Activated CD4-positive, alpha-beta T cell treated with anti-CD3 and anti-CD28 coated beads, Interleukin-2, amount 50 U/mL, for 48 hours (primary cell): ENCODE measurements around the gene FHOD3.
"Not testable (repeated sequence)": the region's sequence is repeated elsewhere in the genome, so short reads cannot be mapped to it uniquely, and the experiment has no call there.

ENCODE experiments used
- DNase-seq, 2 experiments: peaks; one replicate each; pipeline ENCODE4 v3.0.0-alpha.2; 2020

Gene FHOD3

GRCh38 chr18:36455931-36456330 is 158.4 kb downstream of the FHOD3 start:
- no peak for DNase-seq

- no peak for DNase-seq
Observed at GRCh38 chr18:36456622-36457021, 159.1 kb downstream of the FHOD3 start.

- no peak for DNase-seq
Observed at GRCh38 chr18:36457683-36458082, 160.2 kb downstream of the FHOD3 start.

DNA sequence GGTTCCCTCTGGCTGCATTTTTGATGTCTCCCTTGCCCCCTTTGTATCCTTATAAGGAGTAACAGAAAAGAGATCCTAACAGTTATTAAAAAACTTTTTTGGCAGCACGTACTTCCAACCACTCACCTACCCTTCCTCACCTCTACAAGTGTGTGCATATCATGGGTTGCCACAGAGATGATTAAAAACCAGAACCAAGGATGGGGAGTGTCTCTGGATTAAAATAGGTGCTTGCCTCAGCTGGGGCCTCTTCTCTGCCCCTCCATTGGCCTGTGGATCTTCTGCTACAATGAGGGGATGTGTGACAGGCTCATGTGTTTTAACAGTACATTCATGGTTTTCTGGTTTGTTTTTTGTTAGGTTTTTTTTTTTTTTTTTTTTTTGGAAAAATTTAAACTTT is 160.8 kb downstream of the FHOD3 start:
- DNase-seq = no peak

GRCh38 chr18:36459203-36459602 is 161.7 kb downstream of the FHOD3 start:
- no peak for DNase-seq

DNA sequence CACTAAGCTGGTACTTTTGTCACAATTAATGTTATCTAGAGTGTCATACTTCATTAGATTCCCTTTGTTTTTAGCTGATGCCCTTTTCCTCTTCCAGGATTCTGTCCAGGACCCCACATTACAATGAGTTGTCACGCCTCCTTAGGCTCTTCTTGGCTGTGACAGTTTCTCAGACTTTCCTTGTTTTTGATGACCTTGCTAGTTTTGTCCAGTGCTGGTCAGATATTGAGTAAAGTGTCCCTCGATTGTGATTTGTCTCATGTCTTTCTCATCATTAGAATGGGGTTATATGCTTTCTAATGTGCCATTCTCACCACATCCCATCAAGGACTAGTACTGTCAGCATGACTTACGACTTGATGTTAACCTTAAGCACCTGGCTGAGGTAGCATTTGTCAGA is 162.3 kb downstream of the FHOD3 start:
- DNase-seq = no peak

GRCh38 chr18:36460324-36460850 is 162.9 kb downstream of the FHOD3 start:
- DNase-seq = no peak

- no peak for DNase-seq
Observed at GRCh38 chr18:36460854-36461253, 163.3 kb downstream of the FHOD3 start.

DNA sequence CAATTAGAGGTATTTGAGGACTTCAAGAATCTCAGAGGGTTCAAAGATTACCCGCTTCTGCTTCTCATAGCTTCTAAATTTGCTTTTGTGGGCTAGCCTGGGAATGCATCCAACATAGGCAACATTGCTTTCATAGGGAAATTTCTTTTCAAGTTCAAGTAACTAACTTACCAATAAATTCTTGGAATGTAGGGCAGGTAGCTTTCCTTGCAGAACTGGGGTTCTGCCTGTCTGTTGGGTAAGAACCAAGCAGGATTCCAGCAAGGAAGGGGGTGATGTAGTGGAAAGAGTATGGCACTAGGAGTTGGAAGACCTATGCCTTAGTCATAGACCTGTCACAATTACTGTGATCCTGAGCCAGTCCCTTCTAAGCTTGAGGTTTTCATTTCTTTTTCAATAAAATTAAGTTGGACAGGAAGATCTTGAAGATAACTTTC is 164.1 kb downstream of the FHOD3 start:
- DNase-seq = no peak

- not testable (repeated sequence) for DNase-seq
Observed at GRCh38 chr18:36463516-36463915, 166.0 kb downstream of the FHOD3 start.

DNA sequence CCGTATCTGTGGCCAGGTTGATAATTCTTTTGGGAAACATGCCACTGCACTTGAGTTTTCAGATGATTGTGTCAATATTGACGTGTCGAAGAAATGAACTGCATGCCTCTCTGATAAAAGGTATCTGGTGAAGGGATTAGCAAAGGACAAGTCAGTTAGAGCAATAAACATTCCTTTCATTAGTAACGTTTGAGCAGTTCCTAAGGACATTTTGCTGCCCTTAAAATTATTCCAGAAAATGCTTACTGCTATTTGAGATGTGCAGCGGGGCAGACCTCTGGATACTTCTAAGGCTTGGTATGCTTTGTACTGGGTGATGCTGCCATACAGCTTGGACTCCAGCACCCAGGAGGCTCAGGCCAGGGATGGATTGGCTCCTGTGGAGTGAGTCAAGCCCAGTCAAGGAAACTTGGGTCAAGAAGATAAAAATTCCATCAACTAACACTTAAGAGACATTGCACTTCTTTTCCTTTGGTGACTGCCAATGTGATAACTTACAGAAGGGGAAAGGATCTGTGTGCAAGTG is 166.7 kb downstream of the FHOD3 start:
- DNase-seq = no peak

DNA sequence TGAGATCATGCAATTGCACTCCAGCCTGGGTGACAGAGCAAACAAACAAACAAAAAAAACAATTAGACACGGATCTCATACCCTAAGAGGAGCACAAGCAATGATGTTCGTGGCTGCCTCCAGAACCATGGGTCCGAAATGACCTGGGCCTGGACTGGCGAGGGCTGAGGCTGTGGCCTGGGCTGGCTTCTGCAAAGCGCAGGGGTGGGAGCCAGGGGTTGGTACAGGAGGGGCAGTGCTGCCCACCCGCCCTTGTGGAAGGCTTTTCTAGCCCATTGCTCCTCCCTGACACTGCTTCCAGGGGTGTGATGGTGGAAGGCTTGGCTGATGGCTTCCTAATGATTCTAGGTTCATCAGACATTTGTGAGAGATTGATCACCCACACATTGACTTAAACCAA is 167.8 kb downstream of the FHOD3 start:
- DNase-seq = no peak

DNA sequence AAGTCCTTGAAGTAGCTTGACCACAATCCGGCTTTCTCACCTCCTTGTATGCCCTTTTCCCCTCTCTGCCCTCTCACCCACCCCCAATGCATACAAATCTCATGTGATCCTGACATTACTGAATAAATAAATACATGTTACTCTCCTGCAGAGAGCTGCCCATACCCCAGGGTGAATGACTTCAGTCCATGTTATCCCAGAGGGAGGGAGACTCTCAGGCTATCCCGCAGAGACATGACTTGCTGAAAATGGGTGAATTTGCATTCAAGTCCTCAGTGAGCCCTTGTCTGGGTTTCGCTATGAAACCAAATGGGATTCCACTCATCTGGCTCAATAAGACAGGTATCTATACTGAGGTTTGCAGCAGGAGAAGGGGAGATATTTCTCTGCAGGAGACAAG is 168.5 kb downstream of the FHOD3 start:
- no peak for DNase-seq

DNA sequence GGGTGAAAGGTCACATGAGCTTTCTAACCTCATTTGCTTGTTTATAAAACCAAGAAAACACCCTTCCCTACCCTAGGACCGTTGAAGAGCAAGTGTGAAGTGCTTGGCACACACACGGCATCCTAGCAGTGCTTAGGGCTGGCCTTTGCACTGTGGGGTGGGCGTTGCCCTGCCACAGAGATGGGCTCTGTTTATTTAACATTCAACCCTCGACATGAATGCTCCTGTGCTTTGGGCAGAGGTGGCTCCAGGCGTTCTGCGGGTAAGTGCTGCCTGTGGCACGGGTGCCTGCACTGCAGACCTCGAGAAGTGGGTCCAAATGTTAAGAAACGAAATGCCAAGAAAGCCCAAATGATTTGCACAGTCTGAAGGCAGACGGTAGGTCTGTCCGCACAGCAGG is 170.1 kb downstream of the FHOD3 start:
- no peak for DNase-seq

- DNase-seq = no peak
Observed at GRCh38 chr18:36468161-36468560, 170.6 kb downstream of the FHOD3 start.

- no peak for DNase-seq
Observed at GRCh38 chr18:36469461-36469860, 171.9 kb downstream of the FHOD3 start.

- DNase-seq = no peak
Observed at GRCh38 chr18:36470896-36471295, 173.4 kb downstream of the FHOD3 start.

DNA sequence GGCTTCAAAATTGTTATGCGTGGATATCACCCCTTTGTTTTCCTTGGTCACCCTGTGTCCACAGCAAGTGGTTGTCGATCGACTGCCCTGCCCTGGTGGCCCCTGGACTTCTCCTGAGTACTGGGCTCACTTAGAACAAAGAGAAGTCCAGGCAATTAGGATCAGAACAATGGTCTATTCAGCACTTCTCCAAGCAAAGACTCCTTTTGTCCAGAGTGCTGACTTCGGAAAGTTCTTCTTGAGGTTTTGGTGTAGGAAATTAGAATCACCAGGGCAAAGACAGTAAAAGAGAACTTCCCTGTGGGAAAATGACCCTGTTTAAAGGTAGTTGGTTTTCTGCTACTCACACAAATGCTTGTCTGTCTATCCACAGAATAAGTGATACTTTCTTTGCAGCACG is 173.9 kb downstream of the FHOD3 start:
- DNase-seq = no peak

DNA sequence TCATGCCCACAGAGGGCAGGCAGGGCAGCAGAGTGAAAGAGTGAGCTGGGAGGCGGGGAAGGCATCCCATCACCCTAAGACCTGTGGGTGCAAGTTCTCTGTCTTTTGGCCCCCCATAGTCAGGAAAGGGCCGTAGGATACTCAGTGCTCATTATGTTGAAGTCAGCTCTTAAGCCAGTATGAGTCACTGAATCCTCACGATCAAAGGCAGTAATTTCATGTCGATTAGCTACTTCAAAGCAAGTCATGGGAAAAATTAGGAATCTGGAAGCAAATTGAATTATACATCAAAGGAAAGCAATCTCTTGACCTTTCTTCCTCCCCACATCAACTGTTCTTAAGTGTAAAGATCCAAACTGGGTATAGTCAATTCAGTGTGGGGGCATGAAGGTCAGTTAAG is 178.9 kb downstream of the FHOD3 start:
- DNase-seq = no peak

GRCh38 chr18:36477776-36478175 is 180.3 kb downstream of the FHOD3 start:
- no peak for DNase-seq

GRCh38 chr18:36481201-36481657 is 183.7 kb downstream of the FHOD3 start:
- no peak for DNase-seq

GRCh38 chr18:36481935-36482334 is 184.4 kb downstream of the FHOD3 start:
- no peak for DNase-seq

- no peak for DNase-seq
Observed at GRCh38 chr18:36484591-36484990, 187.1 kb downstream of the FHOD3 start.

- no peak for DNase-seq
Observed at GRCh38 chr18:36485772-36486171, 188.3 kb downstream of the FHOD3 start.

- DNase-seq = no peak
Observed at GRCh38 chr18:36488131-36488530, 190.6 kb downstream of the FHOD3 start.
